ENCODE results near the gene ARHGAP1. TPM values are rescaled to one million over a fixed set of nuclear protein-coding genes. Genes with fewer than 3 reads are reported as not detected.

Gene ARHGAP1
- polyA plus RNA-seq, 2 of the 4 experiments (the other 2 are of a cell fraction): 17.2 to 35.2 TPM

DNA sequence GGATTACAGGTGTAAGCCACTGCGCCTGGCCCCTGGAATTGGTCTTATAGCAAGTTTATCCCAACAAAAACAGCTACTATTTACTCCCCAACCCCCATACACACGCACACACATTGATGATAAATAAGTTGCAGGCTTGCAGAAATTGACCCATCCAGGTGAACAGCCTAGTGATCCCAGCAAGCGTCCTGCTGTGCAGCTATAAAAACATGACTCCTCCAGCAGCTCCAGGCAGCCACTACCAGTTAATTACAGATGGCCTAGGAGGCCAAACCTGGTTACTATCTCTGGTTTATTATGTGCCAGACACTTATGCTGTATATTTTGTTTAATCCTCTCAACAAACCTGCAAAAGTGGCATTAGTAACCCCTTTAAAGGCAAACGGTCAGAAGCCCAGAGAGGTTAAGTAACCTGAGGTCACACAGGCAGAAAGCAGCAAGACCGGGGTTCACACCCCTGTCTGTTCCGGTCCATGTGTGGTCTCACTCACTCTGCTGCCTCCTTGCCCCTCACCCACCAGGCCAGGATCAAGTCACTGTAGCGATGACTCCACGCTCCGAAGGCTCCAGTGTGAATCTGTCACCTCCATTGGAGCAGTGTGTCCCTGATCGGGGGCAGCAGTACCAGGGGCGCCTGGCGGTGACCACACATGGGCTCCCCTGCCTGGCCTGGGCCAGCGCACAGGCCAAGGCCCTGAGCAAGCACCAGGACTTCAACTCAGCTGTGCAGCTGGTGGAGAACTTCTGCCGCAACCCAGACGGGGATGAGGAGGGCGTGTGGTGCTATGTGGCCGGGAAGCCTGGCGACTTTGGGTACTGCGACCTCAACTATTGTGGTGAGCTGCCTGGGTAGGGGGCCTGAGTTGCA is 25.2 kb upstream of the ARHGAP1 start:
- FAIRE-seq: no peak
- ChIA-PET POLR2A (no interaction called here), CTCF (no interaction called here)
- Histone ChIP-seq H3K9me3 (no peaks in the 10 kb centered on the region), H3K27ac (peak overlapping the region in 1 of 2 experiments; percentile 2; a peak in 1 of 6 replicates), H3K4me2 (no peak overlapping the region), H3K4me3 (no peak overlapping the region), H3K4me1 (no peaks in the 10 kb centered on the region)
- no peak for DNase-seq (ENCODE audit: low read depth in 1 of 2, low spot score in 1 of 2)
- no peak for ATAC-seq
- TF ChIP-seq RNF2 (IDR thresholded peaks at IDR 0.05; ENCODE audit: borderline replicate concordance, low read depth) (no peak), HOXB13 (CRISPR knock-in tag; IDR thresholded peaks at IDR 0.05; ENCODE audit: low read depth) (no peak), EP300 (IDR thresholded peaks at IDR 0.05) (no peak), NPAS2 (CRISPR knock-in tag; IDR thresholded peaks at IDR 0.05; ENCODE audit: borderline replicate concordance) (no peak), BHLHE40 (IDR thresholded peaks at IDR 0.05; ENCODE audit: low read depth, low read length) (no peak), HES2 (IDR thresholded peaks at IDR 0.05) (no peak), JUN (IDR thresholded peaks at IDR 0.05) (no peak), FOXS1 (CRISPR knock-in tag; IDR thresholded peaks at IDR 0.05) (no peak), KDM5A (IDR thresholded peaks at IDR 0.05) (no peak), POLR2A (IDR thresholded peaks at IDR 0.05; ENCODE audit: low read length) (no peak), NFE2L2 (conservative IDR thresholded peaks at IDR 0.05; ENCODE audit: low read length) (no peak), HOXB5 (CRISPR knock-in tag; IDR thresholded peaks at IDR 0.05) (no peak), RARB (CRISPR knock-in tag; IDR thresholded peaks at IDR 0.05) (no peak), GATA3 (IDR thresholded peaks at IDR 0.05; ENCODE audit: borderline replicate concordance) (no peak), RFX5 (IDR thresholded peaks at IDR 0.05) (no peak), CHD4 (IDR thresholded peaks at IDR 0.05; ENCODE audit: borderline replicate concordance) (no peak)
- TF ChIP-seq, protein P1, sequence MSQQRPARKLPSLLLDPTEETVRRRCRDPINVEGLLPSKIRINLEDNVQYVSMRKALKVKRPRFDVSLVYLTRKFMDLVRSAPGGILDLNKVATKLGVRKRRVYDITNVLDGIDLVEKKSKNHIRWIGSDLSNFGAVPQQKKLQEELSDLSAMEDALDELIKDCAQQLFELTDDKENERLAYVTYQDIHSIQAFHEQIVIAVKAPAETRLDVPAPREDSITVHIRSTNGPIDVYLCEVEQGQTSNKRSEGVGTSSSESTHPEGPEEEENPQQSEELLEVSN (IDR thresholded peaks at IDR 0.05; ENCODE audit: borderline replicate concordance, low read depth): no peak
- WGBS (ENCODE audit: missing lambda C conversion rate): 87% methylated on average over 16 of the region's 19 CpGs

- DNase-seq (ENCODE audit: low read depth in 1 of 2, low spot score in 1 of 2) (no peak), FAIRE-seq (no peak), ATAC-seq (no peak)
- Histone ChIP-seq H3K9me3 (no peaks in the 10 kb centered on the region), H3K4me1 (peaks cover 7% of the 10 kb centered on the region), H3K4me3 (no peak overlapping the region), H3K27ac (peak overlapping the region in 1 of 2 experiments; percentile 32; a peak in 1 of 6 replicates), H3K4me2 (no peak overlapping the region)
- WGBS (ENCODE audit: missing lambda C conversion rate): 81% methylated on average over 8 of the region's 8 CpGs
- no peak for TF ChIP-seq MAX (IDR thresholded peaks at IDR 0.05)
- TF ChIP-seq EHF (CRISPR knock-in tag; IDR thresholded peaks at IDR 0.05): no peak
- TF ChIP-seq HMGXB4 (CRISPR knock-in tag; IDR thresholded peaks at IDR 0.05; ENCODE audit: borderline replicate concordance): no peak
- no peak for TF ChIP-seq RCOR1 (IDR thresholded peaks at IDR 0.05; ENCODE audit: low read depth, low read length)
- TF ChIP-seq BHLHE40 (IDR thresholded peaks at IDR 0.05; ENCODE audit: low read depth, low read length): no peak
- TF ChIP-seq SMC3 (IDR thresholded peaks at IDR 0.05): no peak
- TF ChIP-seq HES2 (IDR thresholded peaks at IDR 0.05): no peak
- TF ChIP-seq POLR2A (IDR thresholded peaks at IDR 0.05; ENCODE audit: low read length): no peak
- no peak for TF ChIP-seq EHMT2 (IDR thresholded peaks at IDR 0.05; ENCODE audit: low read depth)
- TF ChIP-seq HOXB13 (CRISPR knock-in tag; IDR thresholded peaks at IDR 0.05; ENCODE audit: low read depth): no peak
- TF ChIP-seq MAFK (IDR thresholded peaks at IDR 0.05; ENCODE audit: partially characterized antibody): no peak
- TF ChIP-seq NPAS2 (CRISPR knock-in tag; IDR thresholded peaks at IDR 0.05; ENCODE audit: borderline replicate concordance): no peak
- no peak for TF ChIP-seq HOXB5 (CRISPR knock-in tag; IDR thresholded peaks at IDR 0.05)
- no peak for TF ChIP-seq CBX8 (IDR thresholded peaks at IDR 0.05)
- TF ChIP-seq BCL3 (IDR thresholded peaks at IDR 0.05): no peak
- TF ChIP-seq, protein P2, sequence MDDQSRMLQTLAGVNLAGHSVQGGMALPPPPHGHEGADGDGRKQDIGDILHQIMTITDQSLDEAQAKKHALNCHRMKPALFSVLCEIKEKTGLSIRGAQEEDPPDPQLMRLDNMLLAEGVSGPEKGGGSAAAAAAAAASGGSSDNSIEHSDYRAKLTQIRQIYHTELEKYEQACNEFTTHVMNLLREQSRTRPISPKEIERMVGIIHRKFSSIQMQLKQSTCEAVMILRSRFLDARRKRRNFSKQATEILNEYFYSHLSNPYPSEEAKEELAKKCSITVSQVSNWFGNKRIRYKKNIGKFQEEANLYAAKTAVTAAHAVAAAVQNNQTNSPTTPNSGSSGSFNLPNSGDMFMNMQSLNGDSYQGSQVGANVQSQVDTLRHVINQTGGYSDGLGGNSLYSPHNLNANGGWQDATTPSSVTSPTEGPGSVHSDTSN (IDR thresholded peaks at IDR 0.05): no peak
- no peak for TF ChIP-seq PHF8 (IDR thresholded peaks at IDR 0.05; ENCODE audit: borderline replicate concordance, low read depth)
- no peak for TF ChIP-seq CHD2 (IDR thresholded peaks at IDR 0.05; ENCODE audit: low read length, partially characterized antibody)
- TF ChIP-seq SREBF2 (IDR thresholded peaks at IDR 0.05): no peak
- TF ChIP-seq ZNF302 (CRISPR knock-in tag; IDR thresholded peaks at IDR 0.05): no peak
- ChIA-PET CTCF (interaction anchor here (0.6 kb wide), 1 partner anchor 313 kb away, joined by 3 read pairs; no protein-coding TSS in a partner anchor), POLR2A (no interaction called here)
These were observed 23.7 kb upstream of the ARHGAP1 start for GRCh38 chr11:46724088-46724487.
